ENCODE measurements around the gene PUM2.

Gene PUM2

GRCh38 chr2:20343128-20343527 lies 7.5 kb downstream of the PUM2 start:
- no peak for DNase-seq

GRCh38 chr2:20339012-20339411 lies 11.6 kb downstream of the PUM2 start:
- DNase-seq, result no peak

GRCh38 chr2:20334605-20335203 lies 15.9 kb downstream of the PUM2 start:
- DNase-seq, result no peak

- no peak for DNase-seq
Observed at GRCh38 chr2:20333738-20334137, 16.9 kb downstream of the PUM2 start.

GRCh38 chr2:20330192-20330591 lies 20.5 kb downstream of the PUM2 start:
- DNase-seq, result no peak

GRCh38 chr2:20327370-20327769 lies 23.3 kb downstream of the PUM2 start:
- no peak for DNase-seq

GRCh38 chr2:20326163-20326780 lies 24.4 kb downstream of the PUM2 start:
- DNase-seq, result peak; percentile 21

GRCh38 chr2:20322527-20323300 lies 27.9 kb downstream of the PUM2 start:
- DNase-seq, result no peak

- DNase-seq, result no peak
Observed at GRCh38 chr2:20317690-20318089, 33.0 kb downstream of the PUM2 start.

GRCh38 chr2:20317197-20317596 lies 33.4 kb downstream of the PUM2 start:
- no peak for DNase-seq

GRCh38 chr2:20314562-20315501 lies 35.8 kb downstream of the PUM2 start:
- DNase-seq, result no peak

- no peak for DNase-seq
Observed at GRCh38 chr2:20313659-20314058, 37.0 kb downstream of the PUM2 start.

- no peak for DNase-seq
Observed at GRCh38 chr2:20309001-20309400, 41.6 kb downstream of the PUM2 start.

- no peak for DNase-seq
Observed at GRCh38 chr2:20307311-20307710, 43.3 kb downstream of the PUM2 start.

GRCh38 chr2:20304411-20304810 lies 46.2 kb downstream of the PUM2 start:
- DNase-seq, result no peak

GRCh38 chr2:20303966-20304365 lies 46.7 kb downstream of the PUM2 start:
- DNase-seq, result no peak

GRCh38 chr2:20302019-20302418 lies 48.6 kb downstream of the PUM2 start:
- no peak for DNase-seq

GRCh38 chr2:20300656-20301055 lies 50.0 kb downstream of the PUM2 start:
- DNase-seq, result no peak

GRCh38 chr2:20299113-20299512 lies 51.5 kb downstream of the PUM2 start:
- no peak for DNase-seq

GRCh38 chr2:20294231-20294630 lies 56.4 kb downstream of the PUM2 start:
- DNase-seq, result no peak

- DNase-seq, result no peak
Observed at GRCh38 chr2:20292984-20293383, 57.7 kb downstream of the PUM2 start.

GRCh38 chr2:20291846-20292408 lies 58.7 kb downstream of the PUM2 start:
- no peak for DNase-seq

GRCh38 chr2:20291106-20291564 lies 59.5 kb downstream of the PUM2 start:
- DNase-seq, result no peak
